GM12878 (cell line): Measurements from ENCODE around the gene JPT1. TPM values are rescaled to one million over a fixed set of nuclear protein-coding genes. Genes with fewer than 3 reads are reported as not detected.

ENCODE experiments used
- ATAC-seq: fragments of 200-7000 bp; cut with Tn5 transposase; 3 replicates; pipeline ENCODE4 v1.9.1; 2020; ENCODE audit warnings: mild to moderate bottlenecking, moderate library complexity
- BruUV-seq: library from RNA; stranded (reverse); fragments of 400-500 nt; replicated peaks from 2 replicates; lab custom pipeline; 2021; lab: Mats Ljungman, UMichigan
- CTCF ChIA-PET: fragments of 300-600 bp; sonication (Branson Sonifier 250); formaldehyde crosslinking; extraction: SDS; loops from one replicate; lab custom pipeline; 2021; ENCODE audit warnings: inconsistent platforms; lab: Yijun Ruan, JAX
- POLR2A ChIA-PET: fragments of 350-600 bp; formaldehyde crosslinking; extraction: SDS; loops from one replicate; lab custom pipeline; 2021; ENCODE audit warnings: inconsistent platforms; lab: Charles Lee
- RAD21 ChIA-PET: fragments of 300-600 bp; sonication (Branson Sonifier 250); formaldehyde crosslinking; loops from one replicate; lab custom pipeline; 2023; ENCODE audit warnings: antibody characterized with exemption; ENCODE audit not compliant: unreplicated experiment; lab: Charles Lee
- SMC1A ChIA-PET: fragments of 300-600 bp; sonication (Branson Sonifier 250); formaldehyde crosslinking; loops from one replicate; lab custom pipeline; 2023; ENCODE audit not compliant: unreplicated experiment, uncharacterized antibody; lab: Charles Lee
- DNase-seq: peaks from one replicate; pipeline ENCODE4 v3.0.0-alpha.2; 2011; ENCODE audit warnings: low read depth, low spot score
- FAIRE-seq: peaks from 3 replicates; lab custom pipeline; 2011; peaks lifted over from hg19 to GRCh38; lab: Jason Lieb, UNC
- H2AFZ ChIP-seq: 2 replicates; pipeline ENCODE4 v1.6.0; 2011; ENCODE audit warnings: low read depth, low read length, control low read depth; ENCODE audit not compliant: control insufficient read depth
- H3K27ac ChIP-seq: 2 replicates; pipeline ENCODE4 v1.5.1; 2011; ENCODE audit warnings: control low read depth; ENCODE audit not compliant: control insufficient read depth, insufficient read depth
- H3K27me3 ChIP-seq, 2 experiments: replicated peaks in 1 of 2; 2 replicates each; pipeline versions ENCODE4 v1.6.0 to v1.6.1; 2011; ENCODE audit warnings: low read length in 1 of 2; ENCODE audit not compliant: control insufficient read depth in 2 of 2, insufficient read depth in 2 of 2
- H3K36me3 ChIP-seq, 2 experiments: 2 replicates each; pipeline ENCODE4 v1.5.1; 2011; ENCODE audit warnings: low read length in 1 of 2; ENCODE audit not compliant: control insufficient read depth in 2 of 2, insufficient read depth in 2 of 2
- H3K4me1 ChIP-seq: 2 replicates; pipeline ENCODE4 v1.6.1; 2011; ENCODE audit warnings: mild to moderate bottlenecking, low read length, moderate library complexity, mixed read lengths; ENCODE audit not compliant: control insufficient read depth, insufficient read depth
- H3K4me2 ChIP-seq: 2 replicates; pipeline ENCODE4 v1.6.0; 2011; ENCODE audit warnings: control low read depth; ENCODE audit not compliant: control insufficient read depth, insufficient read depth
- H3K4me3 ChIP-seq: fragments of 200-600 bp; sonication (generic); 2 replicates; pipeline ENCODE4 v1.5.1; 2016
- H3K79me2 ChIP-seq: 2 replicates; pipeline ENCODE4 v1.6.0; 2011; ENCODE audit warnings: low read length; ENCODE audit not compliant: control insufficient read depth, insufficient read depth
- H3K9ac ChIP-seq: 2 replicates; pipeline ENCODE4 v1.8.0; 2011; ENCODE audit warnings: low read length, control low read depth, mixed read lengths; ENCODE audit not compliant: control insufficient read depth, insufficient read depth
- H3K9me3 ChIP-seq: replicated peaks from 3 replicates; pipeline ENCODE4 v1.5.1; 2011; ENCODE audit warnings: mild to moderate bottlenecking, low read length; ENCODE audit not compliant: control insufficient read depth, insufficient read depth
- H4K20me1 ChIP-seq: 2 replicates; pipeline ENCODE4 v1.6.0; 2011; ENCODE audit not compliant: control insufficient read depth, insufficient read depth
- CBX5 ChIP-seq: sonication (generic); IDR thresholded peaks from 2 replicates; pipeline ENCODE4 v1.6.1; 2016; ENCODE audit warnings: low read depth, moderate library complexity, mild to moderate bottlenecking, inconsistent platforms
- E2F4 ChIP-seq: IDR thresholded peaks from 2 replicates; pipeline ENCODE4 v1.6.1; 2012; ENCODE audit warnings: low read depth, low read length, improper control_type of control experiment
- E4F1 ChIP-seq: fragments of 450-650 bp; IDR thresholded peaks from 2 replicates; pipeline ENCODE4 v1.6.1; 2018; ENCODE audit warnings: borderline replicate concordance, mild to moderate bottlenecking; ENCODE audit not compliant: partially characterized antibody
- IRF3 ChIP-seq: fragments of 450-650 bp; IDR thresholded peaks from 2 replicates; pipeline ENCODE4 v1.6.1; 2014; ENCODE audit warnings: mild to moderate bottlenecking
- KLF5 ChIP-seq: fragments of 450-650 bp; IDR thresholded peaks from 2 replicates; pipeline ENCODE4 v1.6.1; 2014; ENCODE audit warnings: mild to moderate bottlenecking; ENCODE audit not compliant: partially characterized antibody
- NR2C1 ChIP-seq: fragments of 450-650 bp; IDR thresholded peaks from 2 replicates; pipeline ENCODE4 v1.6.1; 2017; ENCODE audit warnings: antibody characterized with exemption, mild to moderate bottlenecking, moderate library complexity
- PRDM15 ChIP-seq: fragments of 450-650 bp; formaldehyde crosslinking; IDR thresholded peaks from 2 replicates; pipeline ENCODE4 v1.4.0; 2020; ENCODE audit warnings: mild to moderate bottlenecking, moderate library complexity
- RELB ChIP-seq: fragments of 450-650 bp; IDR thresholded peaks from 2 replicates; pipeline ENCODE4 v1.6.1; 2017; ENCODE audit warnings: low read depth, mild to moderate bottlenecking, moderate library complexity
- SP1 ChIP-seq: IDR thresholded peaks from one replicate; pipeline ENCODE4 v1.6.1; 2011; ENCODE audit warnings: low read depth, low read length
- YBX1 ChIP-seq: fragments of 450-650 bp; IDR thresholded peaks from 2 replicates; pipeline ENCODE4 v1.6.1; 2016; ENCODE audit warnings: antibody characterized with exemption
- ZNF274 ChIP-seq: IDR thresholded peaks from one replicate; pipeline ENCODE4 v1.8.0; 2011; ENCODE audit not compliant: insufficient read length, insufficient read depth
- WGBS: methylation state at CpG from one replicate; pipeline ENCODE4 v1.1.6; 2016; ENCODE audit warnings: low lambda C conversion rate; ENCODE audit not compliant: insufficient replicate concordance, insufficient coverage; ENCODE audit errors: missing lambda C conversion rate; 5-methylcytosine and 5-hydroxymethylcytosine counted together
- in situ Hi-C: fragments of 300-500 bp; cut with MboI; formaldehyde crosslinking; loops from 9 replicates; pipeline ENCODE4 v1.14.3; 2018; ENCODE audit warnings: mixed read lengths
- intact Hi-C: fragments of 100-400 bp; cut with micrococcal nuclease; formaldehyde crosslinking; loops from one replicate; pipeline ENCODE4 v1.14.2; 2022; ENCODE audit not compliant: unreplicated experiment
- polyA plus RNA-seq, 11 experiments: library from polyadenylated mRNA; depleted of rRNA in 4 of 11; unstranded in 6 of 11; stranded (reverse) in 5 of 11; fragments of >200 nt; fragmentation: Nextera tagmentation in 4 of 11; fragmentation: Illumina TruSeq in 1 of 11; extraction: Ambion mirVana in 4 of 11; extraction: Trizol in 1 of 11; gene quantifications; 1 replicate in 1 of 11; 2 replicates in 10 of 11; pipeline versions ENCODE4 v1.2.1 to v1.2.3, GENCODE V29; 2011 to 2016; ENCODE audit warnings: inconsistent platforms in 2 of 11, missing spikeins in 2 of 11, low read depth in 1 of 11
- total RNA-seq, 4 experiments: library from RNA; depleted of rRNA in 3 of 4; stranded (reverse); fragments of >200 nt in 3 of 4; fragmentation: Illumina TruSeq in 1 of 4; extraction: Trizol in 1 of 4; gene quantifications; 2 replicates each; pipeline versions ENCODE4 v1.2.1 to v1.2.3, GENCODE V29; 2013 to 2021

Gene JPT1
- total and polyA plus RNA-seq, 10 of the 15 experiments (the other 5 are each of a cell fraction or from before 2014, with no cell fraction given), result 79.7 to 651 (median 323) TPM

- peaks cover 8% of the 10 kb centered on the region for H3K4me1 ChIP-seq
- no peaks in the 10 kb centered on the region for H3K9me3 ChIP-seq
- ChIA-PET SMC1A (interaction anchor here (1.3 kb wide), 1 partner anchor 65 kb away, joined by 3 read pairs; no protein-coding TSS in a partner anchor), CTCF (interaction anchor here (9.3 kb wide), 1 partner anchor 21 kb away, joined by 167 read pairs; no protein-coding TSS in a partner anchor), POLR2A (no interaction called here), RAD21 (no interaction called here)
- no peaks in the 10 kb centered on the region for H3K27me3 ChIP-seq
- BruUV-seq, result no TSS peak
- in situ Hi-C loops, result no loop called here
- H4K20me1 ChIP-seq, result no peaks in the 10 kb centered on the region
- no peak overlapping the region for H3K4me3 ChIP-seq
- intact Hi-C loops, result no loop called here
- over 99% methylated on average over 8 of the region's 8 CpGs for WGBS
- H3K9ac ChIP-seq, result no peak overlapping the region
- H3K27ac ChIP-seq, result no peak overlapping the region
- no peak for TF ChIP-seq ZNF274
- no peak for TF ChIP-seq KLF5
- TF ChIP-seq NR2C1, result no peak
- TF ChIP-seq E2F4, result no peak
- TF ChIP-seq YBX1, result no peak
- TF ChIP-seq E4F1, result no peak
- no peak for TF ChIP-seq IRF3
- no peak for TF ChIP-seq RELB
- TF ChIP-seq PRDM15 (CRISPR knock-in tag), result no peak
- no peak for TF ChIP-seq SP1
- no peak for TF ChIP-seq CBX5
- H2AFZ ChIP-seq, result no peak overlapping the region
- H3K36me3 ChIP-seq, result peaks cover 2 to 10% of the 10 kb centered on the region in 2 experiments
- FAIRE-seq, result no peak
- no peak for ATAC-seq
- H3K4me2 ChIP-seq, result no peak overlapping the region
- no peak for DNase-seq
- peaks cover 13% of the 10 kb centered on the region for H3K79me2 ChIP-seq
These were observed 18.4 kb downstream of the JPT1 start for GRCh38 chr17:75135946-75136345.
